ENCODE measurements around the gene REPS1.

- no peak for TF ChIP-seq CTCF (IDR thresholded peaks at IDR 0.05)
- TF ChIP-seq POLR2A (IDR thresholded peaks at IDR 0.05) = no peak
Observed at GRCh38 chr6:138979813-138980668, 8.0 kb downstream of the REPS1 start.
